ENCODE data around the gene OR6C65. TPM values are rescaled to one million over a fixed set of nuclear protein-coding genes. Genes with fewer than 3 reads are reported as not detected.
"Not testable (repeated sequence)": the region's sequence is repeated elsewhere in the genome, so short reads cannot be mapped to it uniquely, and the experiment has no call there.

The OR6C65 gene
- not detected in 2 replicates for total RNA-seq
- long read RNA-seq, result 0 reads

DNA sequence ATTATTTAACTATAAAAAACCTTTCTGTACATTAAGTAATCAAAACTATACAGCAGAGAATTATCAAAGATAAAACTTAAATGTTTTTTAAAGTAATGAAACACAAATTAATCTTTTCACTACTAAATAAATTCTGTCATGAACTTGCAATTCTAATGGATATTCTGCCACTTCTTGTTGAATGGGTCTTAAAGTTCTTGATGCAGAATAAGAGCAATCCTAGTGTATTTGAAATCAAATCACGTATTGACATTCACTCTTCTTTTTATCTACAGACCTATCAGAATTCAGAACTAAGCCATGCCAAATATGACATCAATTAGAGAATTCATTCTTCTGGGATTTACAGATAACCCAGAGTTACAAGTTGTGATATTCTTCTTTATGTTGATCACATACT, at the start of gene OR6C65:
Gene OR6C65 (plus strand): TSS at position 301 of the 400 bp plus-strand sequence. CDS start 0 bp downstream, at position 301.
- Mint-ChIP-seq H3K27ac (no peak within 1 kb of the TSS), H3K4me3 (ENCODE audit: low read depth) (no peak within 1 kb of the TSS), H3K36me3 (ENCODE audit: insufficient read depth) (no peaks in the 10 kb centered on the region), H3K4me1 (ENCODE audit: low read depth) (no peaks in the 10 kb centered on the region), H3K9me3 (ENCODE audit: low read depth) (peaks cover 5% of the 10 kb centered on the region), H3K27me3 (no peaks in the 10 kb centered on the region)
- TF ChIP-seq, protein P1, sequence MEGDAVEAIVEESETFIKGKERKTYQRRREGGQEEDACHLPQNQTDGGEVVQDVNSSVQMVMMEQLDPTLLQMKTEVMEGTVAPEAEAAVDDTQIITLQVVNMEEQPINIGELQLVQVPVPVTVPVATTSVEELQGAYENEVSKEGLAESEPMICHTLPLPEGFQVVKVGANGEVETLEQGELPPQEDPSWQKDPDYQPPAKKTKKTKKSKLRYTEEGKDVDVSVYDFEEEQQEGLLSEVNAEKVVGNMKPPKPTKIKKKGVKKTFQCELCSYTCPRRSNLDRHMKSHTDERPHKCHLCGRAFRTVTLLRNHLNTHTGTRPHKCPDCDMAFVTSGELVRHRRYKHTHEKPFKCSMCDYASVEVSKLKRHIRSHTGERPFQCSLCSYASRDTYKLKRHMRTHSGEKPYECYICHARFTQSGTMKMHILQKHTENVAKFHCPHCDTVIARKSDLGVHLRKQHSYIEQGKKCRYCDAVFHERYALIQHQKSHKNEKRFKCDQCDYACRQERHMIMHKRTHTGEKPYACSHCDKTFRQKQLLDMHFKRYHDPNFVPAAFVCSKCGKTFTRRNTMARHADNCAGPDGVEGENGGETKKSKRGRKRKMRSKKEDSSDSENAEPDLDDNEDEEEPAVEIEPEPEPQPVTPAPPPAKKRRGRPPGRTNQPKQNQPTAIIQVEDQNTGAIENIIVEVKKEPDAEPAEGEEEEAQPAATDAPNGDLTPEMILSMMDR (IDR thresholded peaks at IDR 0.05; ENCODE audit: unreplicated experiment), result no peak
- DNase-seq (ENCODE audit: low spot score, unreplicated experiment), result no peak

- not testable (repeated sequence) for H3K4me3 Mint-ChIP-seq (ENCODE audit: low read depth); H3K27me3 Mint-ChIP-seq; DNase-seq (ENCODE audit: low spot score, unreplicated experiment); H3K4me1 Mint-ChIP-seq (ENCODE audit: low read depth); H3K36me3 Mint-ChIP-seq (ENCODE audit: insufficient read depth); H3K27ac Mint-ChIP-seq
- H3K9me3 Mint-ChIP-seq (ENCODE audit: low read depth), result peaks cover 18% of the 10 kb centered on the region
Observed at GRCh38 chr12:55355338-55355737, 45.0 kb upstream of the OR6C65 start.

- Mint-ChIP-seq H3K27me3 (no peaks in the 10 kb centered on the region), H3K4me1 (ENCODE audit: low read depth) (no peaks in the 10 kb centered on the region), H3K9me3 (ENCODE audit: low read depth) (peaks cover 9% of the 10 kb centered on the region), H3K4me3 (ENCODE audit: low read depth) (no peak within 1 kb of the TSS), H3K27ac (no peak within 1 kb of the TSS), H3K36me3 (ENCODE audit: insufficient read depth) (no peaks in the 10 kb centered on the region)
- DNase-seq (ENCODE audit: low spot score, unreplicated experiment), result no peak
- TF ChIP-seq, protein P1 (IDR thresholded peaks at IDR 0.05; ENCODE audit: unreplicated experiment), result no peak
Observed at GRCh38 chr12:55362675-55363074, 37.7 kb upstream of the OR6C65 start, which contains the start of gene OR6C75. Gene OR6C75, plus strand, starts transcription at chr12:55362975. Its CDS starts 2,136 bp downstream, at chr12:55365111.

GRCh38 chr12:55365086-55365485, 35.2 kb upstream of the OR6C65 start:
- H3K27me3 Mint-ChIP-seq, result no peaks in the 10 kb centered on the region
- H3K36me3 Mint-ChIP-seq (ENCODE audit: insufficient read depth), result no peaks in the 10 kb centered on the region
- DNase-seq (ENCODE audit: low spot score, unreplicated experiment), result no peak
- no peak overlapping the region for H3K4me3 Mint-ChIP-seq (ENCODE audit: low read depth)
- TF ChIP-seq, protein P1 (IDR thresholded peaks at IDR 0.05; ENCODE audit: unreplicated experiment), result no peak
- H3K4me1 Mint-ChIP-seq (ENCODE audit: low read depth), result no peaks in the 10 kb centered on the region
- peaks cover 3% of the 10 kb centered on the region for H3K9me3 Mint-ChIP-seq (ENCODE audit: low read depth)
- H3K27ac Mint-ChIP-seq, result no peak overlapping the region

DNA sequence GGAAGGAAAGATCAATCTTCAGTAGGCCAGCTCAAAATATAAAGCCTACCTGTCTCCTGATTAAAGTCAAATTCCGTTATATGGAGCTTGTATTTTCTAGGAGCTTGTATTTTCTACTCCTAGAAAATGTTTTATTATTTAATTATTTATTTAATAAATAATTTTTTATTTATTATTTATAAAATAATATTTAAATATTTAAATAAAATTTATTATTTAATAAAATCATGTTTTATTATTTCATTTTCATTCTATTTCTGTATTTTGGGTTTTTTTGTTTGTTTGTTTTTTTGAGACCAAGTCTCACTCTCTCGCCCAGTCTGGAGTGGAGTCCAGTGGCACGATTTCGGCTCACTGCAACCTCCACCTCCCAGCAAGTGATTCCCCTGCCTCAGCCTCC, 27.8 kb upstream of the OR6C65 start:
- TF ChIP-seq, protein P1 (IDR thresholded peaks at IDR 0.05; ENCODE audit: unreplicated experiment), result no peak
- no peak for DNase-seq (ENCODE audit: low spot score, unreplicated experiment)
- no peaks in the 10 kb centered on the region for H3K9me3 Mint-ChIP-seq (ENCODE audit: low read depth)
- no peaks in the 10 kb centered on the region for H3K4me1 Mint-ChIP-seq (ENCODE audit: low read depth)
- H3K27me3 Mint-ChIP-seq, result no peaks in the 10 kb centered on the region
- H3K4me3 Mint-ChIP-seq (ENCODE audit: low read depth), result no peak overlapping the region
- H3K27ac Mint-ChIP-seq, result no peak overlapping the region
- H3K36me3 Mint-ChIP-seq (ENCODE audit: insufficient read depth), result no peaks in the 10 kb centered on the region

- no peak for DNase-seq (ENCODE audit: low spot score, unreplicated experiment)
- TF ChIP-seq, protein P1 (IDR thresholded peaks at IDR 0.05; ENCODE audit: unreplicated experiment), result no peak
- Mint-ChIP-seq H3K27ac (no peak overlapping the region), H3K4me1 (ENCODE audit: low read depth) (no peaks in the 10 kb centered on the region), H3K9me3 (ENCODE audit: low read depth) (no peaks in the 10 kb centered on the region), H3K36me3 (ENCODE audit: insufficient read depth) (no peaks in the 10 kb centered on the region), H3K27me3 (no peaks in the 10 kb centered on the region), H3K4me3 (ENCODE audit: low read depth) (no peak overlapping the region)
Observed at GRCh38 chr12:55385891-55386290, 14.4 kb upstream of the OR6C65 start.

All from progenitor cell of endocrine pancreas (in vitro differentiated cells).